ENCODE measurements around the gene UBE2B.

GRCh38 chr5:134423376-134423775, 52.0 kb downstream of the UBE2B start:
- TF ChIP-seq CTCF (IDR thresholded peaks at IDR 0.05): no peak
- no peak for TF ChIP-seq TCF7L2 (IDR thresholded peaks at IDR 0.05; ENCODE audit: low read depth, low read length)
- TF ChIP-seq, protein P1, sequence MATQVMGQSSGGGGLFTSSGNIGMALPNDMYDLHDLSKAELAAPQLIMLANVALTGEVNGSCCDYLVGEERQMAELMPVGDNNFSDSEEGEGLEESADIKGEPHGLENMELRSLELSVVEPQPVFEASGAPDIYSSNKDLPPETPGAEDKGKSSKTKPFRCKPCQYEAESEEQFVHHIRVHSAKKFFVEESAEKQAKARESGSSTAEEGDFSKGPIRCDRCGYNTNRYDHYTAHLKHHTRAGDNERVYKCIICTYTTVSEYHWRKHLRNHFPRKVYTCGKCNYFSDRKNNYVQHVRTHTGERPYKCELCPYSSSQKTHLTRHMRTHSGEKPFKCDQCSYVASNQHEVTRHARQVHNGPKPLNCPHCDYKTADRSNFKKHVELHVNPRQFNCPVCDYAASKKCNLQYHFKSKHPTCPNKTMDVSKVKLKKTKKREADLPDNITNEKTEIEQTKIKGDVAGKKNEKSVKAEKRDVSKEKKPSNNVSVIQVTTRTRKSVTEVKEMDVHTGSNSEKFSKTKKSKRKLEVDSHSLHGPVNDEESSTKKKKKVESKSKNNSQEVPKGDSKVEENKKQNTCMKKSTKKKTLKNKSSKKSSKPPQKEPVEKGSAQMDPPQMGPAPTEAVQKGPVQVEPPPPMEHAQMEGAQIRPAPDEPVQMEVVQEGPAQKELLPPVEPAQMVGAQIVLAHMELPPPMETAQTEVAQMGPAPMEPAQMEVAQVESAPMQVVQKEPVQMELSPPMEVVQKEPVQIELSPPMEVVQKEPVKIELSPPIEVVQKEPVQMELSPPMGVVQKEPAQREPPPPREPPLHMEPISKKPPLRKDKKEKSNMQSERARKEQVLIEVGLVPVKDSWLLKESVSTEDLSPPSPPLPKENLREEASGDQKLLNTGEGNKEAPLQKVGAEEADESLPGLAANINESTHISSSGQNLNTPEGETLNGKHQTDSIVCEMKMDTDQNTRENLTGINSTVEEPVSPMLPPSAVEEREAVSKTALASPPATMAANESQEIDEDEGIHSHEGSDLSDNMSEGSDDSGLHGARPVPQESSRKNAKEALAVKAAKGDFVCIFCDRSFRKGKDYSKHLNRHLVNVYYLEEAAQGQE (IDR thresholded peaks at IDR 0.05; ENCODE audit: insufficient read depth in 1 of 2, low read depth in 2 of 2, low read length in 1 of 2): no peak
